ENCODE results near the gene BTG1.

BTG1 gene

GRCh38 chr12:92151916-92152315 lies 6.3 kb upstream of the BTG1 start:
- no peak for FAIRE-seq
- TF ChIP-seq CTCF (IDR thresholded peaks at IDR 0.05; ENCODE audit: insufficient read depth, missing control alignments) = no peak
- DNase-seq (ENCODE audit: insufficient read length, low spot score) = no peak

- FAIRE-seq = no peak
These were observed 3.9 kb upstream of the BTG1 start for GRCh38 chr12:92149563-92149962.

GRCh38 chr12:92147491-92147890 lies 1.8 kb upstream of the BTG1 start:
- DNase-seq (ENCODE audit: insufficient read length, low spot score) (no peak), FAIRE-seq (no peak)
- TF ChIP-seq CTCF (IDR thresholded peaks at IDR 0.05; ENCODE audit: insufficient read depth, missing control alignments) = no peak

More at GRCh38 chr12:92149563-92149962, 3.9 kb upstream of the BTG1 start:
- no peak for TF ChIP-seq CTCF (IDR thresholded peaks at IDR 0.05; ENCODE audit: insufficient read depth, missing control alignments)
- DNase-seq (ENCODE audit: insufficient read length, low spot score) = no peak

GRCh38 chr12:92146497-92147224 lies 1.0 kb upstream of the BTG1 start:
- no peak for DNase-seq (ENCODE audit: insufficient read length, low spot score)
- no peak for FAIRE-seq
- no peak for TF ChIP-seq CTCF (IDR thresholded peaks at IDR 0.05; ENCODE audit: insufficient read depth, missing control alignments)

GRCh38 chr12:92145481-92145730 lies 240 bp downstream of the BTG1 start:
- FAIRE-seq (no peak), DNase-seq (ENCODE audit: insufficient read length, low spot score) (no peak)
- no peak for TF ChIP-seq CTCF (IDR thresholded peaks at IDR 0.05; ENCODE audit: insufficient read depth, missing control alignments)

GRCh38 chr12:92144631-92145480 lies 790 bp downstream of the BTG1 start:
- TF ChIP-seq CTCF (IDR thresholded peaks at IDR 0.05; ENCODE audit: insufficient read depth, missing control alignments) = peak; percentile 26
- DNase-seq (ENCODE audit: insufficient read length, low spot score) (no peak), FAIRE-seq (no peak)

All from D721Med (cell line).